BLaER1 (cell line): ENCODE results near the gene ACAP3.

ENCODE experiments used
- H3K27ac ChIP-seq: shearing (Covaris generic); formaldehyde crosslinking; 2 replicates; pipeline ENCODE4 v1.8.1; 2022
- H3K27me3 ChIP-seq: shearing (Covaris generic); formaldehyde crosslinking; 2 replicates; pipeline ENCODE4 v1.8.1; 2022
- H3K36me3 ChIP-seq: shearing (Covaris generic); formaldehyde crosslinking; 2 replicates; pipeline ENCODE4 v1.8.1; 2022
- H3K4me1 ChIP-seq: shearing (Covaris generic); formaldehyde crosslinking; 2 replicates; pipeline ENCODE4 v1.8.1; 2022
- H3K4me2 ChIP-seq: shearing (Covaris generic); formaldehyde crosslinking; 2 replicates; pipeline ENCODE4 v1.8.1; 2022
- H3K4me3 ChIP-seq: shearing (Covaris generic); formaldehyde crosslinking; 2 replicates; pipeline ENCODE4 v1.8.1; 2022
- H3K9ac ChIP-seq: shearing (Covaris generic); formaldehyde crosslinking; 2 replicates; pipeline ENCODE4 v1.8.1; 2022
- H3K9me3 ChIP-seq: shearing (Covaris generic); formaldehyde crosslinking; 2 replicates; pipeline ENCODE4 v1.8.1; 2022
- H4K20me1 ChIP-seq: shearing (Covaris generic); formaldehyde crosslinking; 2 replicates; pipeline ENCODE4 v1.8.1; 2022
- Cebpa-rat ChIP-seq: shearing (Covaris generic); IDR thresholded peaks from 2 replicates; pipeline ENCODE4 v1.8.1; 2022

ACAP3 gene

GRCh38 chr1:1331068-1331965, 23.6 kb upstream of the ACAP3 start, which contains the start of gene TAS1R3:
Gene TAS1R3 (plus strand): TSS chr1:1331280. CDS start chr1:1331346, 66 bp downstream.
- no peak within 1 kb of the TSS for H3K9ac ChIP-seq
- H3K4me3 ChIP-seq = no peak within 1 kb of the TSS
- no peak within 1 kb of the TSS for H3K27ac ChIP-seq
- H3K4me2 ChIP-seq = no peak within 1 kb of the TSS
- no peaks in the 10 kb centered on the region for H3K9me3 ChIP-seq
- TF ChIP-seq Cebpa-rat = no peak
- H3K27me3 ChIP-seq = no peaks in the 10 kb centered on the region
- peaks cover 49% of the 10 kb centered on the region for H3K36me3 ChIP-seq
- H4K20me1 ChIP-seq = peaks cover 91% of the 10 kb centered on the region
- peaks cover 12% of the 10 kb centered on the region for H3K4me1 ChIP-seq

DNA sequence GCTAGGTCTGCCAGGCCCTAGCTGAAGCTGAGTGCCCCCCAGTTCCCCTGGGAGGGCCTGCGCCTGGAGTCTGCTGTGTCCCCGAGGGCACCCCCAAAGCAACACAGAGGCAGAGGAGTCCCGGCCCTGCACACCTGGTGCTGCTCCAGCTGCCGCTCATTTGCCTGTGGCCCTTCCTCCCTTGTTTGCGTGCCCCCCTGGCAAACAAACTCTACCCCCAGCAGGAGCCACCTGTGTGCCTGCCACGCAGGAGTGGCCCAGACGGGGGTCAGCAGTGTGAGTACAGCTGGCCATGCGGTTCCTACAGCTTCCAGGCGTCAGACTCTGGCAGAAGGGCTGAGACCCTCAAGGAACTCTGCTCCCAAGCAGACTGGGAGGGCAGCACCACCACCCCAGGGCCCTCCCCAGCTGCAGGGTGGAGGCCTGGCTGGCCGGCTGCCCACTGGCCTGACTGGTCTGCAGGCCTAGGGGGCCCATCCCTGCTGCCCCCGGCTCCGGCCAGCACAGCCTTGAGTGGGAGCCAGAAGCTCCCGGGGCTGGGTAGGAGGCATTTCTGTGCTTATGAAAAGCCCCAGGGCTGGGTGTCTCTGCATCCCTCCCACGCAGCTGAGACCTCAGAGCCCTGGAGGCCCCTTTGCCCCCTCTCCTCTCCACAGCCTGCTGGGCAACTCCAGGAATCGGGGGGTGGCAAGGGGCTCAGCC, 22.8 kb upstream of the ACAP3 start:
- H3K36me3 ChIP-seq = peaks cover 43% of the 10 kb centered on the region
- H3K9ac ChIP-seq = no peak overlapping the region
- no peaks in the 10 kb centered on the region for H3K27me3 ChIP-seq
- no peak overlapping the region for H3K4me2 ChIP-seq
- peaks cover 91% of the 10 kb centered on the region for H4K20me1 ChIP-seq
- H3K4me3 ChIP-seq = no peak overlapping the region
- no peak for TF ChIP-seq Cebpa-rat
- peaks cover 20% of the 10 kb centered on the region for H3K4me1 ChIP-seq
- no peaks in the 10 kb centered on the region for H3K9me3 ChIP-seq
- H3K27ac ChIP-seq = no peak overlapping the region

GRCh38 chr1:1329304-1330210, 21.8 kb upstream of the ACAP3 start:
- H3K4me3 ChIP-seq = no peak overlapping the region
- H3K27ac ChIP-seq = no peak overlapping the region
- no peaks in the 10 kb centered on the region for H3K27me3 ChIP-seq
- H3K9ac ChIP-seq = no peak overlapping the region
- H3K9me3 ChIP-seq = no peaks in the 10 kb centered on the region
- H3K36me3 ChIP-seq = peaks cover 35% of the 10 kb centered on the region
- H3K4me2 ChIP-seq = no peak overlapping the region
- no peak for TF ChIP-seq Cebpa-rat
- H3K4me1 ChIP-seq = peaks cover 26% of the 10 kb centered on the region
- H4K20me1 ChIP-seq = peaks cover 89% of the 10 kb centered on the region

DNA sequence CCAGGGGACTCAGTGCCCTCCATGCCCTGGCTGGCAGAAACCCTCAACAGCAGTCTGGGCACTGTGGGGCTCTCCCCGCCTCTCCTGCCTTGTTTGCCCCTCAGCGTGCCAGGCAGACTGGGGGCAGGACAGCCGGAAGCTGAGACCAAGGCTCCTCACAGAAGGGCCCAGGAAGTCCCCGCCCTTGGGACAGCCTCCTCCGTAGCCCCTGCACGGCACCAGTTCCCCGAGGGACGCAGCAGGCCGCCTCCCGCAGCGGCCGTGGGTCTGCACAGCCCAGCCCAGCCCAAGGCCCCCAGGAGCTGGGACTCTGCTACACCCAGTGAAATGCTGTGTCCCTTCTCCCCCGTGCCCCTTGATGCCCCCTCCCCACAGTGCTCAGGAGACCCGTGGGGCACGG, 20.5 kb upstream of the ACAP3 start:
- Histone ChIP-seq H4K20me1 (peaks cover 80% of the 10 kb centered on the region), H3K4me3 (no peak overlapping the region), H3K27ac (no peak overlapping the region), H3K9me3 (no peaks in the 10 kb centered on the region), H3K4me1 (peaks cover 30% of the 10 kb centered on the region), H3K4me2 (no peak overlapping the region), H3K36me3 (peaks cover 27% of the 10 kb centered on the region), H3K9ac (0 out of 2 replicates have a peak overlapping the region, but pooled peaks have one; percentile 4), H3K27me3 (no peaks in the 10 kb centered on the region)
- TF ChIP-seq Cebpa-rat = no peak

GRCh38 chr1:1327291-1327690, 19.6 kb upstream of the ACAP3 start:
- Histone ChIP-seq H3K4me2 (no peak overlapping the region), H3K4me1 (peaks cover 36% of the 10 kb centered on the region)
- no peak for TF ChIP-seq Cebpa-rat

DNA sequence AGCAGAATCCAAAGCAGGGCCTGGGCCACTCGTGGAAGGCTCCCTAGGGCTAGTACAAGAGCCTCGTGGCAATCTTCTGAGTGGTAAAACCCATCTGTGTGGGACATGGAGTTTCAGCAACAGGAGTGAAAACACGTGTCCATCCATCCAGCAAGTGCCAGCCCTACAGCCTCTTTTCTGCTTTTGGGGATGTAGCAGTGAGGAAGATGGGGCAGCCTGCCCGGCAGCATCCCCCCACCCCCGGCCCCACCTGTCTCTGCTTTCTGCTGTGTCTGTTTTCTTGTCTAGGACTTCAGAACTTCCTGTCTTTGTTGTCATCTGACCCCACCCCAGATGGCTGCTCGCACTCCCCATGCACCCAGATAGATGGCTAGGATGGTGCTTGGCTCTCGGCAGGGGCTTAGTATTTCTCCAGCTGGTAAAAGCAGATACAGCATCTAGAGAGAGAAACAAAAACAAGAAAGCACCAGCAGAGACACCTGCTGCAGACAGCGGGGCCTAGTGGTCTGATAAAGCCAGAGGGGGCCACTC, 18.4 kb upstream of the ACAP3 start:
- Histone ChIP-seq H3K4me1 (peaks cover 36% of the 10 kb centered on the region), H3K27me3 (no peaks in the 10 kb centered on the region), H3K36me3 (peaks cover 42% of the 10 kb centered on the region), H3K9me3 (no peaks in the 10 kb centered on the region), H3K4me2 (peak overlapping the region; percentile 97), H3K27ac (no peak overlapping the region), H3K4me3 (peak overlapping the region; percentile 99), H3K9ac (peak overlapping the region; percentile 97), H4K20me1 (peaks cover 81% of the 10 kb centered on the region)
- TF ChIP-seq Cebpa-rat = no peak

More at GRCh38 chr1:1327291-1327690, 19.6 kb upstream of the ACAP3 start:
- Histone ChIP-seq H3K9ac (no peak overlapping the region), H3K9me3 (no peaks in the 10 kb centered on the region), H3K27ac (no peak overlapping the region), H4K20me1 (peaks cover 78% of the 10 kb centered on the region), H3K4me3 (no peak overlapping the region), H3K36me3 (peaks cover 32% of the 10 kb centered on the region), H3K27me3 (no peaks in the 10 kb centered on the region)

- H3K27ac ChIP-seq = peak overlapping the region; percentile 79
- no peaks in the 10 kb centered on the region for H3K9me3 ChIP-seq
- H3K9ac ChIP-seq = peak overlapping the region; percentile 97
- no peaks in the 10 kb centered on the region for H3K27me3 ChIP-seq
- H4K20me1 ChIP-seq = peaks cover 81% of the 10 kb centered on the region
- no peak for TF ChIP-seq Cebpa-rat
- peaks cover 49% of the 10 kb centered on the region for H3K36me3 ChIP-seq
- H3K4me2 ChIP-seq = peak overlapping the region; percentile 97
- peak overlapping the region; percentile 99 for H3K4me3 ChIP-seq
- peaks cover 38% of the 10 kb centered on the region for H3K4me1 ChIP-seq
Observed at GRCh38 chr1:1325288-1326074, 17.8 kb upstream of the ACAP3 start.

- Histone ChIP-seq H3K27me3 (no peaks in the 10 kb centered on the region), H4K20me1 (peaks cover 81% of the 10 kb centered on the region), H3K4me2 (peak within 1 kb of the TSS; percentile 97), H3K9me3 (no peaks in the 10 kb centered on the region), H3K9ac (peak within 1 kb of the TSS; percentile 97), H3K36me3 (peaks cover 57% of the 10 kb centered on the region), H3K27ac (peak within 1 kb of the TSS; percentile 93), H3K4me3 (peak within 1 kb of the TSS; percentile 99), H3K4me1 (peaks cover 39% of the 10 kb centered on the region)
- no peak for TF ChIP-seq Cebpa-rat
Observed at GRCh38 chr1:1324524-1325287, 17.0 kb upstream of the ACAP3 start, which contains the start of the genes CPTP and INTS11. Gene CPTP (plus strand): TSS chr1:1324802. CDS start chr1:1326911, 2,109 bp downstream. Gene INTS11 (minus strand): TSS chr1:1324660. CDS start chr1:1324608, 52 bp downstream.
